GM21529 (cell line): Measurements from ENCODE around the gene LCE2D.

Experiments used
- ATAC-seq: cut with Tn5 transposase; IDR thresholded peaks from one replicate; pipeline ENCODE4 v1.9.1; 2021; ENCODE audit not compliant: unreplicated experiment

LCE2D gene

GRCh38 chr1:152697701-152698600 is 34.8 kb downstream of the LCE2D start, which contains the start of gene LCE2A:
LCE2A (plus strand) TSS chr1:152698345; CDS start chr1:152698902, 557 bp downstream.
- ATAC-seq = no peak

GRCh38 chr1:152699746-152700145 is 36.6 kb downstream of the LCE2D start:
- no peak for ATAC-seq

- ATAC-seq = no peak
Measured at GRCh38 chr1:152707860-152708259, 44.7 kb downstream of the LCE2D start, which contains the start of gene LCE4A. LCE4A (plus strand) TSS chr1:152708160; CDS start chr1:152709076, 916 bp downstream.
